GM12892 (cell line): ENCODE data around the gene BANK1.

Source experiments
- POLR2A ChIP-seq: IDR thresholded peaks from 2 replicates; pipeline ENCODE4 v1.6.1; 2011; ENCODE audit warnings: low read depth, low read length, control low read depth
- POLR2AphosphoS5 ChIP-seq: IDR thresholded peaks from 2 replicates; pipeline ENCODE4 v1.6.1; 2011; ENCODE audit warnings: low read depth, low read length, control low read depth
- TAF1 ChIP-seq: IDR thresholded peaks from 2 replicates; pipeline ENCODE4 v1.6.1; 2011; ENCODE audit warnings: low read depth, mild to moderate bottlenecking, control low read depth, low read length, borderline replicate concordance

DNA sequence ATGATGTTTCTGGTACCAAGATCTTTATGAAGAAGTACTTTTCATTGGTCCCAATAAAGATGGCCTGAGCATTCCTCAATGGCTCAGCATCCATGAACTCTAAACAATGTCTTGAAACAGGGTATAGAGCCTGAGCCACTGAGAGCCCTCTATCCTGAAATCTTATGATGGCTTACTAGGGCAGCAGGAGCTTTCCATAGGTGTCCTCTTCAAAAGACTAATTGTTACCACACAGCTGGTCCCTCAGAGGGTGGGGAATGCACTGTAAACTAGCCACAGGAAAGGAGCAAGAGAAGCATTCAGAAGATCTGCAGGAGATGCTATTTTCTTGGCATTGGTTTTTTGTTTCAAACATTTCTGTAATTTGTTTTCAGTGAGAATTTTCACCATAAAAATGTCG is 5.6 kb upstream of the BANK1 start:
- TF ChIP-seq POLR2A (no peak), POLR2AphosphoS5 (no peak), TAF1 (no peak)
